GM21515 (cell line): Measurements from ENCODE around the gene ZYX.

Source experiments
- ATAC-seq: cut with Tn5 transposase; IDR thresholded peaks from one replicate; pipeline ENCODE4 v1.9.1; 2021; ENCODE audit not compliant: unreplicated experiment

ZYX gene

DNA sequence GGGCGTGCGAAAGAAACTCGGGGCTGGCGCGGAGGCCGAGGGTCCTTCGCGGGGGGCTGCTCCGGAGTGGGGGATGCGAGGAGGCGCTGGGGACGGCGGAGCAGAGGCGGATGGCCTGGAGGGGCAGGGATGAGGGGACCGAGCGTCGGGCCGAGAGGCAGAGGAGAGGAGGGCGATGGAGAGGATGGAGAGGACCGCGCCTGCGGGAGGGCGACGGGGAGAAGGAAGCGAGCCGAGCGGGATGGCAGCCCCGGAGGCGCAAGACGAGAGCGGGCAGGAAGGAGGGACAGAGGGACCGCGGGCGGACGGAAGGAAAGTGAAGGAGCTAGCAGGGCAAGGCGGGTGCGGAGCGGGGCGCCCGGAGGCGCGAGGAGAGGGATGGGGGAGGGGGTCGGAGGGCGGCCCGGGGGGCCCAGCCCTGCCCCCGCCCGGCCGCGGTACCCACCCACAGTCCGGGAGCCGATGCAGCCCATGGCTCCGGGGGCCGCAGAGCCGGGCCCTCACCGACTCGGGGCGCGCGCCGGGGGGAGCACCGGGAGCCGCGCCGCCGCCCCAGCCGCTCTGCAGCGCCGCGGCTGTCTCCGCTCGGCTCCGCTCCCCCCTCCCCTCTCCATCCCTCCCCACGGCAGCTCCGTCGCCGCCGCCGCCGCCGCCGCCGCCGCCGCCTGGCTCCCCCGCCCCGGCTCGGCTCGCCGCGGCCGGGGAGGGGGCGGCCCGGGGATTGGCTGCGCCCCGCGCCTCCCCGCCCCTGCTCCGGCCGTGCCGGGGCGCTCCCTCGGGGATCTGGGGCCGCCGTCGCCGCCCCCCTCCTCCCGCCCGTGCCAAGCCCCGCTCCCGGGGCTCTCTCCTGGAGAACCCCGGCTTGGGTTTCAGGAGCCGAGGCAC is 18.8 kb upstream of the ZYX start, which contains the start of gene FAM131B:
Gene FAM131B, minus strand, starts transcription at position 583 of the 885 bp plus-strand sequence. Its CDS starts 110 bp downstream, at position 473.
- ATAC-seq = no peak

DNA sequence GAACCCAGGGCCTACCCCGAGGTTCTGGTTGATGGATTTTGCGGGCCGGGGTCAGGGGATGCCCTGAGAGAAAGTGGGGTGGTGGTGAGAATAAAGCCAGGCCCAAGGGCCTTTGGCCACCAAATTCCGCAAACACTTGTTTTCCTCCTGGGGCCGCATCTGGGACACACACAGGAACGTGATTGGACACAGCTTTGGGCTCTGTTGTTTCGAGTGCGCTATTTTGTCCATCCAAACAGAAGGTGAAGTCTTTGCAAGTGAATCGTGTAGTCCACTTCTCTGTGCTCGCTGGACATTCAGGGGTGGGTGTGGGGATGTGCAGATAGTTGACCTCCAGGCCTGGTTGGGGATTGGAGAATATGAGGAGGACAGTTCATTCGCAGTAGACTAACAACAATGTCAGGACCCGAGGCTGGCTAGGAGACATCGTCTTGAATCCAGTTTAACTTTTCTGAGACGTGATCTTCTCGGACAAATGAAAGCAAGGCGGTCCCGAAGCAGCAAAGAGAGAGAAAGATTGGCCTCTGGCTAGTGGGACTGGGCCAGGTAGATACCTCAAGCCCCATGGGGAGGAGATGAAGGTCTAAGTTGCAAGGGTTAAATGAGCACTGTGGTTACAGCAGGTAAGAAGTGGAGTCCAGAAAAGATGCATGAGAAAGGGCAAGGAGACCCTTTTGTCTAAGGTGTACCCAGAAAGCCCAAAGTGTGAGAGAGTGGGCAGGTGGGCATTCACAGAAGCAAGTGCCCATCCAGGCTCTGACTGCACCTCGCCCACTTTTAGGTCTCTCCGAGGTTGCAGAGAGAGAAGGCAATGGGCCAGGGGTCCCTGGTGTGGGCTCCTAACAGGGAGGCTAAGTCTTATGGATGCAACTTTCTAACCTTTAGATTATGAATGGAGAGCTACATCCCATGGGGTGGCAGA is 17.9 kb upstream of the ZYX start:
- no peak for ATAC-seq

DNA sequence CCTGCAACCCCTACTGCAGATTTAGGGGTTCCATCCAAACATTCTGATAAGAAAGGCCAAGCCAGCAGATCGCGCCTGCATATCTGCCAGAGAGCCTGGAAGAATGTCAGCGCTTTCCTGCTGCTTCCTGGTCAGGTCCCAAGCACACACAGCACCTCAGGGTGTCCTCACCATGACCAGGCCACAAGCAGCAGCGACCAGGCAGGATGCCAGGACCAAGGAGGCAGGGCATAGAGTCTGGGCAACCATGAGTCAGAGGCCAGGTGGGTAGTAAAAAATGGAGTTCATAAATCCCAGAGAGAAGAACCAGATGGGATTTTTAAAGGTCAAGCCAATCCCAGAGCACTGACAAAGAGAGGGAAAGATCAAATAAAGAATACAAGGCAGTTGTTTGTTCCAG is 13.2 kb upstream of the ZYX start:
- ATAC-seq = no peak

DNA sequence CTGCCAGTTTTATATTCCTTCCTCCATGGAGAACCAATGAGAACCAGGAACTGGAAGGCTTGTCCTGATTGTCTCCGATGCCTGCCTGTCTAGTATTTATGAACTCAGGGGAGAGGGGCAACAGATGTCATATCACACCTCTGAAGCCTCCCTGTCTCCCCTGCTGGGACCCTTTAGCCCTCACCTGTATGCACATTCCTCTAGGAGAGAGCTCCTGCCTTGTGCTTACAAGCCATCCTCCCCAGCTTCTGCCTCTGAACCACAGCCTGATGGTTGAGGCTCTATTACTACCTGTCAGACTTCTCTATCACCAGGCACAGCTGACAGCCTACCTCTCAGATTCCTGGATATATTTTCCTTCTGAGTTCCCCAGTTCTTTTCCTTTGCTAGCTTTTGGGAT is 12.8 kb upstream of the ZYX start:
- ATAC-seq = no peak

DNA sequence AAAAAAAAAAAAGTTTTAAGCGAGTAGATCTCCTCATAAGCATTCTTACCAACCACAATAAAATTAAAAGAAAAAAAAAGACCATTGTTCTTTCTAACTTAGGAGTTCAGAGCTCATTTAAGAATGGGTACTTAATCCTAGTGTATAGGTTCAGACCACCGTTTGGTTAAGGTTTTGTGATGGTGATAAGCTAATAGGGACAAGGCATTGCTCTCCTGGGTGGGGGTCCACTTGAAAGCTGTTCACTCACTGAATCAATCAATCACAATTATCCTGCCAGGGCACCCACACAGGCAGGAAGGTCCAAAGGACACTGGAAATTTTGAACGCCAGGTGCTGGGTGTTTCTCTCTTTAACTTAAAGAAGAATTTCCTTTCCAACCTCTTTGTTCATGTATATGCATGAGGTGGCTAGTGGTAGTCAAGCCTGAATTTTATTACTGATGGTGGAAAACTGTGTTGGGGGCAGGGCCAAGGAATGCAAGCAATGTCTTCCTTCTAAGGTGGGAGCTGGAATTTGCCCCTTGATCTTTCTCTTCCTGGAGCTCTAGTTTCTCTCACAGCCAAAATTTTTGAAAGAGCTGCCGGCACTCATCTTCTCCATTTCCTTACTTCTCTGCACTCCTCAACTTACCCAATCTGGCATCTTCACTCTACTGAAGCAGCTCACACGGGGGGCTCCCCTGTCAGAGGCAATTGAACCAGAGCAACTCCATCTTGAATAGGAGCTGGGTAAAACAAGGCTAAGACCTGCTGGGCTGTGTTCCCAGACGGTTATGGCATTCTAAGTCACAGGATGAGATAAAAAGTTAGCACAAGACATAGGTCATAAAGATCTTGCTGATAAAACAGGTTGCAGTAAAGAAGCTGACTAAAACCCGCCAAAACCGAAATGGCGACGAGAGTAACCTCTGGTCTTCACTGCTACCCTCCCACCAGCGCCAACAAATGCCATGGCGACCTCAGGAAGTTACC is 11.2 kb upstream of the ZYX start:
- ATAC-seq = no peak

DNA sequence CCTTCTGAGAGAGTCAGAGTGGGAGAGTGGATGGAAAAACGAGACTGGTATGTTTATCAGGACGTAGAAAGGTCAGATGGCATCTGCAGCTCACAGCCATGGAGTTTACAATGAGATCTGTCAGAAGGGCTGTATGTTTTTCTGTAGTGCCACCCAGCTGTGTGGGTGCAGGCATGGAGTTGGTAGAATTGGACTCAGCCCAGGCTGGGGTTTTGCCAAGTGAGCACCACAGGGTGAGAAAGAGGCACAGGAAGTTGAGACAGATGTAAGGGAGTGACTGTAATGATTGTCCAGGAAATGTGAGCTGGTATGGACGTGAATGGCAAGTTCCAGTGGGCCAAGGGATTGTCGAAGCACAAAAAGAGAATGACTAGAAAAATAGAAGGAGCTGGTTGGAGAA is 9.1 kb upstream of the ZYX start:
- ATAC-seq = no peak

DNA sequence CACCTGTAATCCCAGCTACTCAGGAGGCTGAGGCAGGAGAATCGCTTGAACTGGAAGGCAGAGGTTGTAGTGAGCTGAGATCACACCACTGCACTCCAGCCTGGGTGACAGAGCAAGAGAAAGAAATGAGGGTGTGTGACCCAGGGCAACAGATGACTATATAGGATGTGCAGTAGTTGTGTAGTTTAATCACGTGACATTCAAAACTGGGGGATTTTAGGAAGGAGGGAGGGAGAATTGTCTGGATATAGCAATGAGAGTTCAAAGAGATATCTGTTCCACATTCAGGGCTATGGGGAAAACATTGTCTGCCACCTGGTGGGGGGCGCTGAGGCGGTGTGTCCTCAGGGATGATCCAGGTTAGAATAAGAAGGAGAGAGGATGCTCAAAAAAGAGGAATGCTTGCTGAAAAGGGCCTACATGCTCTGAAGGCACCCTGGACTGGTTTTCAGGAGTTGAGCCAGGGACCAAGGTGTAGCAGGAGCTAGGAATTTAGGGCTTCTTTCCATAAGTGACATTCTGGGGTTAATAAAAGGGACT is 7.8 kb upstream of the ZYX start:
- no peak for ATAC-seq

DNA sequence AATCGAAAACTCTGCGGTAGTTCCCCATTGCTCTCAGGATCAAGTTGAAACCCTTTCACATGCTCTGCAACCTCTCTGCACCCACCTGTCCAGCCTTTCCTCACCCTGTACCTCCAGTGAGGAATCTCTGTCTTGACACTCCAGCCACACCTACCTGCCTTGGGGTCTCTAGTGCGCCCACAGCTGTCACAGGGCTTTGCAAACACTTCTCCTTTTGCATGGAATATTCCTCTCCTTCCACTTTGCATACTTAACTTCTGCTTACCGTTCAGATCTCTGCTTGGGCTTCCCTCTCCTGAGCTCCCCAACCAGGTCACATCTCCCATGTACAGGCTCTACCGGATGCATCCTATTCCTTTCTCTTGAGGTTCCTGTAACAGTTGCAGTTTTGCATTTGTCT is 6.6 kb upstream of the ZYX start:
- ATAC-seq = no peak

DNA sequence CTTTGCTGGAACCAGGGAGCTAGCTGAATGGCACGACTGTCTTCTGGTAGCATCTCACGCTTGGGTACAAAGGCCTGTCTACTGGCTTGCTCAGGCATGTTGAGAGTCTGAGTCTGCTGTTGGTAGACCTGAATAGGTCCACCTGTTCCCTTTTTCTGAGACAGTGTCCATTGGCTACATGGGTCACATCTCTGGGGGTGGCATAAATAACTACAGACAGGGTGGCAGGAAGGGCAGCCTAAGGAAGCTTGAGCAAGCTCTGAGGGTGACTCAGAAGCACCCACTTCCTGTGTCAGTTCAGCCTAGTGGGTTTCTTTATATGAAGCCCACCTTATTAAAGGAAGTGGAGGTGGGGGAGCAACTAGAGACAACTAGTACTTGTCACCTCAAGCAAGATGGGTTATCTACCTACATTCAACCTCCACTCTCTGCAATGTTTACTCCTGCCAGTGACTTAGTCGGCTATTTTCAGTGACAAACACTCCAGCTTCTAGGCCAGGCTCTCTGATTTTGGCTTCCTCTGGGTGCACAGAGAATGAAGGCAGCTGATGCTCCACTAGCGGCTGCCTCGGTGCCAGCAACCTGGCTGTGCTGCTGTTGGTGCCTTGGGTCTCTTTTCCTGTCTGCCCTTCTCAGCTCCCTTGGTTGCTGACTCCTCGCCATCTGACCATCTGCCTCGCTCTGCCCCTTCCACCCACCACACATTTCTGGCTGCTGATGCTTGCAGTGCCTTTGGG is 5.7 kb upstream of the ZYX start:
- no peak for ATAC-seq

DNA sequence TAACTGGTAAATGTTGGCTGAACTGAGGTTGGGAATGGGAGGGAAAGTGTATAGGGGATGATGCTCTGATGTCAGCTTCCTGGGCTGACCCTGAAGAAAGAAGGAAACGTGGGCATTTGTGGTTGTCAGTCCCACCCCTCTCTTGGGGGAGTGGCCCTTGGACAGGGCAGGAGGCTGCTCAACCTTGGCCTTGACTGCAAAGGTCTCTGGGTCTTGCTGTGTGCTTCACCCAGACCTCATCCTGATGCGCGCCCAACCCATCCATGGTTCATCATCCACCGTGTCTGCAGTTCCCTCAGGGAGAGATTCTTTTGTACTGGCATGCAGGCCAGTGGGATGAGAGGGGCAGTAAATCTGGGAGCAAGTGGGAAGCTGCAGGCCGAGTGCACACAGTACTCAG is 4.7 kb upstream of the ZYX start:
- no peak for ATAC-seq

DNA sequence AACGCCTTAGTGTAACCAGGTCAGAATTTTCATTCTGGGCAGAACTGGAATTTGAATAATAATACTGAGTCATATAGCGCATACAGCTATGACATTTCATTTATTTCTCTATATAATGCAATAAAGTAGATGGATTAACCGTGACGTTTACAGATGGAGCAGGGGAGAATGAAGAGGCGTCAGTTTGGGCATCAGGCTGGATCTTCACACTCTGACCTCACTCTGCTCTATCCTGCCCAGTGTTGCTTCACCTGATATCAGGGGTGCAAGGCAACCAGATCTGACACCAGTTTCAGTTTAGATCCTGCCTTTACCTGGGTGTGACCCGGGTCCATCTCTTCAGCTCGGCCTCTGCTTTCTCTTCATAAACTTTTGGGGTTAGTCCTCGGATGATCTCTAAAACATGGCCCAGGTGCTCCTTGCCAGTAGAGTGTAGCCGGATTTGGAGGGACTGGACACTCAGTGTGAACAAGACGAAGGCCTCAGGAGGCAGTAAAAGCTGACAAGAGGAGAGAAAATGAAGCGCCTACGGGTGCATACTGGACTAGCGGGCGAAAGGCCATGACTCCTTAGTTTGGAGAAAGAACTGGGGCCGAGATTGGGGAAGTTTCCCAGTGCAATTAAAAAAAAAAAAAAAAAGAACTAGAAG is 1.4 kb upstream of the ZYX start:
- peak; percentile 11 for ATAC-seq

DNA sequence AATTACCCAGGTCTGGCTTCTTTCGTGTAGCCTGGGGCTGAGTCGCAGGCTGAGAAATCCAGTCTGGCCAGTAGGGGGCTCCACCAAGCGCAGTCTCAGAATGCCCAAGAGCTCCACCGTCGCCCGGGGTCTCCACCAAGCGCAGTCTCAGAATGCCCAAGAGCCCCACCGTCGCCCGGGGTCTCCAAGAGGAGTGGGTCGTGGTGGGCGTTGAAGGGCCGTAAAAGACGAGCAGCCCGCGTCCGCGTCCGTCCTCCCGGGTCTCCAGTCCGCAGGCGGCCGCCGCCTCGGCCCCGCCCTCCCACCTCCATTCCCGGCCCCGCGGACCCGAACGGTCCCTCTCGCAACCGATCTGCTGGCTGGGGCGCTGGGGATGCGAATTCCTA is 892 bp upstream of the ZYX start:
- ATAC-seq = peak; percentile 61

DNA sequence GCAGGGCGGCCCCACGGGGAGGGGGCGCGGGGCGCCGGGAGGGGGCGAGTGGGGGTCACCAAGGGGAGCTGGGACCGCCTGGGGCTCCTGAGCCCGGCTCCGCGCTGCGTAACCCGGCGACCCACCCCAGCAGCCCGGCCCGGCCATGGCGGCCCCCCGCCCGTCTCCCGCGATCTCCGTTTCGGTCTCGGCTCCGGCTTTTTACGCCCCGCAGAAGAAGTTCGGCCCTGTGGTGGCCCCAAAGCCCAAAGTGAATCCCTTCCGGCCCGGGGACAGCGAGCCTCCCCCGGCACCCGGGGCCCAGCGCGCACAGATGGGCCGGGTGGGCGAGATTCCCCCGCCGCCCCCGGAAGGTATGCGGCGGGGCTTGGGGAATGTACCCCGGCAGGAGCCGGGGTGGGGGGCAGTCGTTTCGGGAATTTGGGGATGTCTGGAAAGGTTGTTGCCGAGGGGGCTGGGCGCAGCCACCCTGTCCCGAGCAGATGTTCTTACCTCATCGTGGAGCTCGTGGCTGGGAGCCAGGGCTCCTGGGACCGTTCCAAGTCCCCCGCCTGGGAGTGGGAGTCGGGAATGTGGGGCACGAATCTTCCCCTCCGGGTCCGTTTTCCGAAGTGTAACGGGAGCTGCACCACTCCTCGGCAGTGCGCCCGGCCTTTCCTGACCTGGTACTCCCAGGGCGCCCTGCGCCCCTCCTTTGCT is 431 bp downstream of the ZYX start:
- peak; percentile 9 for ATAC-seq

DNA sequence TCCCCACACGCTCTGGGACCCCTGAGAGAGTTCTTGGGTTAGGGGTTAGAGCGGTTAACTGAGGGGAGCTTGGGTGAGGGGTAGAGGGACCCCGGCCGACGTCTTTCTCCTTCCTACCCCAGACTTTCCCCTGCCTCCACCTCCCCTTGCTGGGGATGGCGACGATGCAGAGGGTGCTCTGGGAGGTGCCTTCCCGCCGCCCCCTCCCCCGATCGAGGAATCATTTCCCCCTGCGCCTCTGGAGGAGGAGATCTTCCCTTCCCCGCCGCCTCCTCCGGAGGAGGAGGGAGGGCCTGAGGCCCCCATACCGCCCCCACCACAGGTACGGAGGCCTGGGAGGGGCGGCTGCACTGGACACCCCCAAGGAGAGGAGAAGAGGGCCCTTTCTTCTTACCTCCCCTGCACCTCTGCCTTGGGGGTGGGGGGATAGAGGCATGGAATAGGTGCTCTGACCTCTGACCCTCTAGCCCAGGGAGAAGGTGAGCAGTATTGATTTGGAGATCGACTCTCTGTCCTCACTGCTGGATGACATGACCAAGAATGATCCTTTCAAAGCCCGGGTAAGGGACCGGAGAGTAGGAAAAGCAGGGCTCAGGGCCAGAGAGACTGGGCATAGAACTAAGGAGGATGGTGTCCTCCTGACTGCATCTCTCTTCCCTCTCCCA is 1.1 kb downstream of the ZYX start:
- no peak for ATAC-seq

DNA sequence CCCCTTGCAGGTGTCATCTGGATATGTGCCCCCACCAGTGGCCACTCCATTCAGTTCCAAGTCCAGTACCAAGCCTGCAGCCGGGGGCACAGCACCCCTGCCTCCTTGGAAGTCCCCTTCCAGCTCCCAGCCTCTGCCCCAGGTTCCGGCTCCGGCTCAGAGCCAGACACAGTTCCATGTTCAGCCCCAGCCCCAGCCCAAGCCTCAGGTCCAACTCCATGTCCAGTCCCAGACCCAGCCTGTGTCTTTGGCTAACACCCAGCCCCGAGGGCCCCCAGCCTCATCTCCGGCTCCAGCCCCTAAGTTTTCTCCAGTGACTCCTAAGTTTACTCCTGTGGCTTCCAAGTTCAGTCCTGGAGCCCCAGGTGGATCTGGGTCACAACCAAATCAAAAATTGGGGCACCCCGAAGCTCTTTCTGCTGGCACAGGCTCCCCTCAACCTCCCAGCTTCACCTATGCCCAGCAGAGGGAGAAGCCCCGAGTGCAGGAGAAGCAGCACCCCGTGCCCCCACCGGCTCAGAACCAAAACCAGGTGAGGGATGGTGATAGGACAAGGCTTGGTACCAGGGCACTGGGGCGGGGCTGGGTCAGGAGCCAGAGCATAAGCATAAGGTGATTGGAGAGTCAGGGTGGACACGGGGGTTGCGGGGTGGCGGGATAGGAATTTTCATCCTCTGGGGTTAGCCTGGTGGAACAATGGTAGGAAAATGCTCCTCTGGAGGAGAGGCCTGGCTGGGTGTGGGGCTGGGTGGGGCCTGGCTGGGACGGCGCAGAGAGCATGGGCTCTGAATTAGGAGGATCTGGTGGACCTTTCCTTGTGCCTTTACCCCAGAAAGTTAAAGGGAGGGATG is 1.9 kb downstream of the ZYX start:
- no peak for ATAC-seq

DNA sequence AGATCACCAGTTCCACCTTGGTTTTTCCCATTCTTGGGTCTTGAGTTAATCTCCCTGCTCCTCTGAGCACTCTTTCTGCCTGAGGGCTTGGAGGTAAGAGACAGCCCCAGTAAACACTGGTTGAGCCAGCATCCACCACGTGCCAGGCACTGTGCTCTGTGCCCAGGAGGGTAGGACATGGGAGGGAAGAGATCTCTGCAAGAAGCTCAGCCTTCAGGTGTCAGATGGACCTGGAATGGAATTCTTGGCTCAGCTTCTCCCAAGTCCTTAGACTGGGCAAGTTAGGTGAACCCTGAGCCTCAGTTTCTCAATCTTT is 2.5 kb downstream of the ZYX start:
- ATAC-seq = no peak

DNA sequence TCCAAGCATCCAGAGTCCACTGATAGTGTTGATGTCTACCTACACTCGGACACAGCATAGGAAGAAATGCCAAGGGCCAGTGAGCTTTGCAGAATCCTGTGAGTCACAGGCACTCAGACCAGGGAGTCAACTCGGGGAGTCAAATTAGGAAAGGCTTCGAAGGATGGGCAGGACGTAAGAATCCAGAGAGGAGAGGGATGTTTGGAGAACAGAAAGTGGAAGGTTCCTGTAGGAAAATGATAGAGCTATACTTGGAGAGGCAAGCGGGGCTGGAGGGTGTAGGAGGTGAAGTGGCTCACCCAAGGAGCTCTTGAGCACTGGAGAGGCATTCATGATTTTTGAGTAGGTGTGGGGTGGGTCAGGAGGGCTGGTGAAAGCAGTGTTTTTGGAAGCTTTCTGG is 3.0 kb downstream of the ZYX start:
- no peak for ATAC-seq
